HG03575 (cell line): ENCODE data around the gene FBRSL1.

Experiments
- ATAC-seq: cut with Tn5 transposase; IDR thresholded peaks from one replicate; pipeline ENCODE4 v1.9.1; 2021; ENCODE audit not compliant: unreplicated experiment, insufficient number of reproducible peaks, low FRiP score; ENCODE audit errors: extremely low read depth

FBRSL1 gene

DNA sequence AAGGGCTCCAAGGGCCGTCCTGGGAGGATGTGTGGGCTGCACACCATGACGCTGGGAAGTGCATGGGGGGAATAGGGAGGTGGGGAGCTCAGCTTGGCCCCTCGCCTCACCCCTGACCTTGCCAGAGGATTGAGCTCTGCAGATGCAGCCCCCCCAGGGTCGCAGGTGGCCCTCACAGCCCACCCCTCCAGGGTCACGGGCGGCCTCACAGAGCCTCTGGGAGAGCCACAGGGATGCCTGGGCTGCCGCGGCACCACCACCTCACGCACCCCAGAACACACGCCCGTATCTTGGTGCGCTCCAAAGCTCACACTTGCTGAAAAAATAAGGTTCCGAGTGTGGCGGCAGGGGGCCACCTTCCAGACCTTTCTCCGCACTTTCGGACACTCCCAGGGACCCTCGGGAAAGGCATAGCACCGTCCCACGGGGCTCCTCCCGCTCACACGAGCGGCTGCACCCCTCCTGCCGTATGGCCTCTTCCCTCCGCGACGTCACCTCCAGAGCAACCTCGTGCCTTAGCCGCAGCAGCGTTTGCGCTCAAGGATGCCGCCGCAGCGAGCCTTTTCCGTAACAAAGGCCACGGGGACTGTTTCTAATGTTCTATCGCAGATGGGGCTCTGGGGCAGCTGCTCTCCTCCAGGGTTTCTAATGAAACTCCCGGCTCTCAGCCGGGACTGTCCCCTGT is 9.9 kb upstream of the FBRSL1 start:
- ATAC-seq, result no peak

DNA sequence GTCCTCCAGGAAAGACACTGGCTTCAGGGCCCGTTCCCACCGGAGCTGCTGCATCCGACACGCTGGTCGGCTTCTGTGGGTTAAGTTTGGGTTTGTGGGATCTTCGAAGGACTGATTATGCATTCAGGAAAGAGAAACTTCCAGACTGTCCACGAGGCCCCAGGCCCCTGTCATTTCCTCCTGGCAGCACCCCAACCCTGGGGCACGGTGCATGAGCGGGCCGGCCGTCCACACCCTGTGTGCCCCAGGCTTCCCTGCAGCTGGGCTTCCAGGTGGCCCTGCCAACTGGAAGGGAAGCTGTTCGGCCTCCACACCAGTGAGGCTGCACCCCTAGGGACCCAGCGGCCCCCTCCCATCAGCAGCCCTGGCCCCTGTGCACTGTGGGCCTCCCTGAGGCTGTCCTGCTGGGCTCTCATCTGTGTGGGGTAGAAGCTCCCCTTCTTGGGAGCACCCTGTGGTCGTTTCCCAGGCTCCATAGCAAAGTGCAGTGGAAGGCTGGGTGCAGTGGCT is 9.3 kb upstream of the FBRSL1 start:
- ATAC-seq, result no peak

DNA sequence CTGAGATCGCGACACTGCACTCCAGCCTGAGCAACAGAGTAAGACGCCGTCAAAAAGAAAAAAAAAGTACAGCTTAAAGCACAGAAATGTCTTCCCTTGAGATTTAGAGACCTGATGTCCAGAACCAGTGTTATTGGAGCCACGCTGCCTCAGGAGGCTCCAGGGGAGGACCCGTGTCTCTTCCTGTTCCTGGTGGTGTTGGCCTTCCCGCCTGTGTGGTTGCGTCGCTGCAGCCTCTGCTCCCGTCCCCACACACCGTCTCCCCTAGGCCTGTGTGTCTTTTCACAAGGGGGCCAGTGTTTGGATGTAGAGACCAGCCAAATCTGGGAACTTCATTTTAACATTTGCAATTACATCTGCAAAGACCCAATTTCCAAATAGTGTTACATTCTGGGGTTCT is 8.6 kb upstream of the FBRSL1 start:
- ATAC-seq, result no peak

DNA sequence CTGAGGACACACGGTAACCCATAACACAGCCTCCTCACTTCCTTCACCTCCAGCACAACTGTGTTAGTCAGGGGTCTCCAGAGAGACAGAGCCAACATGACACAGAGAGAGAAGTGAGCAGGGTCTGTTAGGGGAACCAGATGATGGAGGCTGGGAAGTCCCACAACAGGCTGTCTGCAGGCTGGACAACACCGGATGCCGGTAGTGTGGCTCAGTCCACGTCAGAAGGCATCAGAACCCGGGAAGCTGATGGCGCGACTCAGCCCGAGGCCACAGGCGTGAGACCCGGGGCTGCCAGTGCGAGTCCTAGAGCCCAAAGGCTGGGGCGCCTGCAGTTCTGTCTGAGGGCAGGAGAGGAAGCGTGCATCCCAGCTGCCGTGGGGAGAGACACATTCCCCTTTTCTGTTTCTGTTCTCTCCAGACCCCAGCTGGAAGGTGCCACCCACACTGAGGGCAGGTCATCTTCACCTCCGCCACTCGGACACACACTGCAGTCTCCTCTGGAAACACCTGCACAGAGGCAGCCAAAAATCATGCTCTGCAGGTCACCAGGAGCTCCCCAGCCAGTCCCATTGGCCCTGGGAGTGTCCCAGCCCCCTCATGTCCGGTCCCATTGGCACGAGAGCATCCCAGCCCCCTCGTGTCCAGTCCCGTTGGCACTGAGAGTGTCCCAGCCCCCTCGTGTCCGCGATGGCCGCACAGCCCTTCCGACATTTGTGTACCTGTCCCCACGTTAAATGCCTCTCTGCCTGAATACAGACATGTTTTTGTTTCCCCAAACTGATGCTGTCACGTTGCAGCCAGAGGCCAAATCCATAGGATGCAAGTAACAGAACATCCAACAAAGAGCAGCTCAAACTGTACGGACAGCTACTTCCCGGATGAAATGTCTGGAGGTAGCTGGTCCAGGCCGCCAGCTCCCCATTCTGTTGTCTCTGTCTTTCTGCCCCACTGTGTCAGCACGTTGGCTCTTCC is 7.9 kb upstream of the FBRSL1 start:
- no peak for ATAC-seq

DNA sequence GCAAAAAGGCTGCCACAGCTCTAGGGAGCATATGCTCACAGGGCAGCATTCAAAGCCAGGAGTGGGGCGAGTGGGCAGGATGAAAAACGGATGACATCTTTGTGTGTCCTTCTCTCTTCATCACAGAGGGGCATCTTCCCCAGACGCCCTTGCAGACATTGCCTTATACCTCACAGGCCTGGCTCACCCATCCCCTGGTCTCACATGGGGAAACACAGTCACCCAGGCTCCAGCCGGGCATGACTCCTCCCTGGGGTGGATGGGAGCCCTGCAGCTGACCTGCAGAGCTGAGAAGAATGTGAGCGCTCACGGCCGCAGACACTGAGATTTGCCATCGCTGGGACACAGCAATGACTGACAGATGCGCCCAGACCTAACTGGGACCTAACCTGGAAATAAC is 7.2 kb upstream of the FBRSL1 start:
- ATAC-seq, result no peak

DNA sequence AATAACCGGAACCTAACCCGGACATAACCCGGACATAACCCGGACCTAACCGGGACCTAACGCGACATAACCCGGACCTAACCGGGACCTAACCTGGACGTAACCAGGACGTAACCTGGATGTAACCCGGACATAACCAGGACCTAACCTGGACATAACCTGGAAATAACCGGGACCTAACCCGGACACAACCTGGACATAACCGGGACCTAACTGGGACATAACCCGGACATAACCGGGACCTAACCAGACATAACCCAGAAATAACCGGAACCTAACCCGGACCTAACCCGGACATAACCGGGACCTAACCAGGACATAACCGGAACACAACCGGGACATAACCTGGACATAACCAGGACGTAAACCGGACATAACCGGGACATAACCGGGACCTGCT is 6.7 kb upstream of the FBRSL1 start:
- ATAC-seq, result no peak

DNA sequence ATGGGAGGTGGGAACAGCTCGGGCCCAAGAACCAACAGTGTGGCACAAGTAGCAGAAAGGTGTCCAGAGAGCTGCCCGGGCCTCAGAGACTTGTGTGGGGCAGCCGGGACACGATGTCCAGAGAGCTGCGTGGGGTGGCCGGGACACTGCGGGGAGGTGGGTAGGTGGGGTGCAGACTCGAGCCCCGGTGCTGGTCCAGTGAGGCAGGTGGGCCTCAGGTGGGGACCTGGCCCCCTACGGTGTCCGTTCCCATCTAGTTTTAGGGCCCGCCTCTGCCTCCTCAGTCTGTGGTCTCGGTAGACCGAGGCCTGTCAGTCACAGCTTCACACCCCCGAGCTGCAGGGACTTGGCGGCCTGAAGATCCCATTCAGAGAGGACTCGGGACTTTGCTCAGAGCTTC is 6.3 kb upstream of the FBRSL1 start:
- ATAC-seq, result no peak

DNA sequence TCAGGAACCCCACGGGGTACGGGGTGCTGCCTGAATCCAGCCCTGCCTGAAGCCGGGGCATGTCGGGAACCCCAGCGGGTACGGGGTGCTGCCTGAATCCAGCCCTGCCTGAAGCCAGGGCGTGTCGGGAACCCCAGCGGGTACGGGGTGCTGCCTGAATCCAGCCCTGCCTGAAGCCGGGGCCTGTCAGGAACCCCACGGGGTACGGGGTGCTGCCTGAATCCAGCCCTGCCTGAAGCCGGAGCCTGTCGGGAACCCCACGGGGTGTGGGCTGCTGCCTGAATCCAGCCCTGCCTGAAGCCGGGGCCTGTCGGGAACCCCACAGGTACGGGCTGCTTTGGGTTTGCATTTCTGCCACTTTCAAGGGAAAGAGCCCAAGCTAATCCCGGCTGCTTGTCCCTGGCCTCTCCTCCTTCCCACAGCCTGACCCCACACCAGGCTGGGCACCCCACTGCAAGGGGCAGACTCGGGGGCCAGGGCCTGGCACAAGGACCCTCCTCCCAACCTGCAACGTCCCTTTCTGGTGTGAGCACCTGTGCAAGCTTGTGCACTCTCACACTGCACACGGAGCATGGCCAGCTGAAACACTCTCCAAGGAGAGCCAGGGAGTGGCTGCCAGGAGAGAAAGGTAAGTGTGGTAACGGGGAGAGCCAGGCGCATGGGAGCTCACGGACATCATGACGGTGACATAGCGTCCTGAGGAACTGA is 5.6 kb upstream of the FBRSL1 start:
- ATAC-seq, result no peak

DNA sequence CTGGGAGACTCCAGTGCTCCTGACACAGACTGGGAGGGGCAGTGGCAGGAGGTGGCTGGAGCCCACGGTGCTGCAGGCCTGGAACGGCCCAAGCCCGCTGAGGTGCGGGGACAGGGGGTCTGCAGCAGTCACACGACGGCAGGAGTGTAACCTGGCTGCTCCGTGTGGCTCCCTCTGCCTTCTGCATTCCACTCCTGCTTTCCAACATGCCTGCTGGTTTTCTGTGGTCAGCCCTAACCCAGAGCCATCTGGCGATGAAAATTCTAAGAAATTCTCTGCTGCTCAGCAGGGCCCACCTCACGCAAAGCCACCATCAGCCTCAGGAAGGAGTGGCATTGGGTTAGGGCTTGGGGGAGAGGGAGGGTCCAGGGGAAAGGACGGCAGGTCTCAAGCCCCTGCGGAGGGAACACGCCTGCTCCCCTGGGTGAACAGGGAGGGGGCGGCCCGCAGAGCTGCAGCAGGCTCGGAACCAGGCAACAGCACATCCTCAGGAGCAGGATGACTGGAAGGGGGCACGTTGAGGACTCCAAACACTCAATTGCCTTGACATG is 5.0 kb upstream of the FBRSL1 start:
- no peak for ATAC-seq

DNA sequence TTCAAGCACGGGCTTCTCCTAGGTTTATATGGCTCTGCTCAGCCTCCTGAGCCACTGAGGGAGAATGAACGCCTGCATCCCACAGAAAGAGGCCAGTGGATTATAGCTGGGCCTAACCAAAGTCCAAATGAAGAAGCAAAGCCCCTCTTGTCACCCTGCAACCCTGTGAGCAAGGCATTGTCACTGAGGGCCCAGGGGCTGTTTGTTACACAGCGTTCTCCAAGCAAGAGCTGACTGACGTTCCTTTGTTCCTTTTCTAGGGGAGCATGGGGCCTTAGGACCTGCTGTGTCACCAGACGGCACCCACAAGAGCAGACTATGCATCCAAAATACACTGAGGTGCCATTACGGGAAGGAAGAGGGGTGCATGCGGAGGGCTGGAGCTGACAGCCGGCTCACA is 4.3 kb upstream of the FBRSL1 start:
- no peak for ATAC-seq

DNA sequence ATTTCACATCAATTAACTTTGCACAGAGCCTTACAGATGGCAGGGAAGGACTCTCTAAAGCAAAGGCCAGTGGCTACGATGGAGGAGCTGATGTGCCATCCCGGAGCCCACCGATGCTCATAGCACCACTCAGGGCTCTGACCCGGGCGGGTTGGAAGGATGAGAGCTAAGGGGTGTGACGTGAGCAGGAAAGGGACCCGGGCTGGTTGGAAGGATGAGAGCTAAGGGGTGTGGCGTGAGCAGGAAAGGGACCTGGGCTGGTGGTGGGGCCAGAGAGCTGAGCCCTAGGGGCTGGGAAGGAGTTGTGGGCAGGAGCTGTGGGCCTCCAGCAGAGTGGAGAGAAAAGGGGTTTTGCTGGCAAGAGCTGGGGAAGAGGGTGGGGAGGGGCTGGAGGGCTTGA is 3.8 kb upstream of the FBRSL1 start:
- no peak for ATAC-seq

DNA sequence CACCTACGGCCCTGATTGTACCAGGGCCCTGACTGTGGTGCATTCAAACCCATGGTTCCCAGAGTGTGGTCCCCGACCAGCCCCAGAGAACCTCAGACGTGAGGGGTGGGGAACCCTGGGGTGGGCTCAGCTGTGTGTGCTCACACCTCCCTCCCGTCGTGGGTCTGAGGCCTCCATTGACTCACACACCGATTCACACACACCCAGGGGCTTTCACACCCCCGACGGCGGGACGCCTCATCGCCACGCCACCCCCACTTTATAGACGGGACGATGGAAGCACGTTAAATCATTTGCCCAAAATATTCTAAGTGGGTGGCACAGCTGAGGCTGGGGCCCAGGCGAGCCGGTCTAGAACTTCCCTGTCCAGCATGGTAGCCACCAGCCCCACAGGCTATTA is 3.4 kb upstream of the FBRSL1 start:
- no peak for ATAC-seq

DNA sequence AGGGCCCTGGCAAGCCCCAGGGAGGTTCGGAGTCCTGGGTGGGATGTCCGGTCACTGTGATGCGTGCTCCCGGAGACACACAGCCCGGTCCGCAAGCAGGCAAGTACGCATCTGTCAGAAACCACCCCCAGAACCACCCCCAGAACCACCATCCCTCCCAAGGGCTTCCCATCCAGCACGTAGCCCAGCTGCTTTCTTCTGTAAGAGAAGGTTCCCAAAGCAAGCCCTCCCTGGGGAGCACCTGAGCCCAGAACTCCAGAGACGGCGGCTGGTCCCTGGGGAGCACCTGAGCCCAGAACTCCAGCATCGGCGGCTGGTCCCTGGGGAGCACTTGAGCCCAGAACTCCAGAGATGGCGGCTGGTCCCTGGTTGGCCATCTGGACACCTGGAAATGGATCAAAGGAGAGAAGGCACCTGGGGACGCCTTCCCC is 2.6 kb upstream of the FBRSL1 start:
- ATAC-seq, result no peak

DNA sequence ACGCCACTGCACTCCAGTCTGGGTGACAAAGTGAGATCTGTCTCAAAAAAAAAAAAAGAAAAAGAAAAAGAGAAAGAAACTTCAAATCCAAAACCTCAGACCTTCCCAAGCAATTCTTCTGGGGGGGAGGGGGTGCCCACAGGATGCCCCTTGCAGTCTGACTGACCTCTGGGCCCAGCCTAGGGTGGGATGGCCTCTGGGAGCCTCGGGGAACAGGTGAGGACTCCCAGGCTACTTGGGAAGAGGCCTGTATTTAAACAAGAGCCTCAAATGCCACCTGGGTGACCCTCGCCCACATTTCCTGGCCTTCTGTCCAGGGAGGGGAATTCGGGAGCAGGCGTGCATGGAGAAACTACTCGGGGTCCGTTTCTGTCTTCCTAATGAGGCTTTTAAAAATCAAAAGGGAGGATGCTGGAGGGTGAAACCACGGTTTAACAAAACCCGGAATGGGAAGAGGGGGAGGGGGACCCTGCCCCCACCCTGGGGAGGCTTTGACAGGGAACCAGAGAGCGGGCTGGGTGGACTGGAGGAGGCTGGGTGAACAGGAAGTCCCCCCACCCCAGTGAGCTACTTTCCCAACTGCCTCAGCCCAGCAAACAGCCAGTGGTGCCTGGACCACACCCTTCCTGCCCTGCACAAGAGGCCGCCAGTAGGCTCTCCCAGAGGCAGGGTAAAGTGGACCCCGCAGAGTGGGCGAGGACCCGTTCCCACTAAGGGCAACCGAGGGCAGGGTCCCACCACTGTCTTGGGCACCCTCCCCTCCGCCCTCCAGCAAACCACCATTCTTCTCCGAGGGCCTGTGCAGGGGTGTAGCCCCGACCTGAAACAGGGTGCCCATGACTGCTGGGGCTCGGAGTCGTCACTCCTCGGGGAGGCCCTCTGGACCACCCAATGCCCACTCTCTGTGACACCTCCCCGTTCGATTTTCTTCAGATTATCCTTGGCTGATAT is 1.5 kb upstream of the FBRSL1 start:
- no peak for ATAC-seq

DNA sequence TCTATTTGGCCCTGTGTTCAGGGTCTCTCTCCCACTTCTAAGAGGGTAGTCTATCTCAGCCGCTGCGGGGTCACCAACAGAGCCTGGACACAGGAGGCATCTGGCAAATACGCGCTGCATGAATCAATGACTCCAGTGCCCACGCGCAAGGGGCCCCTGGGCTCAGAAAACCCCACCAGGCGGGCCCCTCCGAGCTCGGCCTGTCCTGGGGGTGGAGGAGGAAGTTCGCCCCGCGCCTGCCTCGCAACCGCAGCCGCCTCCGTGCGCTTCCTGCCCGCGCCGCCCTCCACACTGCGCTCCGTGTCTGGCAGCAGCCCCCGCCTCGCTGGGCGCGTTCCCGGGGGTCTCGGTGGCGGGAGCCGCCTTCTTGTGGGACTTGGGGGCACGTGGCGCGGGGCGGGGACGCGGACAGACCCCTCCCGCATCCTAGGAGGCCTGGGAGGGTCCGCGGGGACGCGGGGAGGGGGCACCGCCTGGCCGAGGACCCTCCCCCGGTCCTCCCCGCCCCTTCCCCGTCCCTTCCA is 811 bp upstream of the FBRSL1 start:
- ATAC-seq, result no peak

DNA sequence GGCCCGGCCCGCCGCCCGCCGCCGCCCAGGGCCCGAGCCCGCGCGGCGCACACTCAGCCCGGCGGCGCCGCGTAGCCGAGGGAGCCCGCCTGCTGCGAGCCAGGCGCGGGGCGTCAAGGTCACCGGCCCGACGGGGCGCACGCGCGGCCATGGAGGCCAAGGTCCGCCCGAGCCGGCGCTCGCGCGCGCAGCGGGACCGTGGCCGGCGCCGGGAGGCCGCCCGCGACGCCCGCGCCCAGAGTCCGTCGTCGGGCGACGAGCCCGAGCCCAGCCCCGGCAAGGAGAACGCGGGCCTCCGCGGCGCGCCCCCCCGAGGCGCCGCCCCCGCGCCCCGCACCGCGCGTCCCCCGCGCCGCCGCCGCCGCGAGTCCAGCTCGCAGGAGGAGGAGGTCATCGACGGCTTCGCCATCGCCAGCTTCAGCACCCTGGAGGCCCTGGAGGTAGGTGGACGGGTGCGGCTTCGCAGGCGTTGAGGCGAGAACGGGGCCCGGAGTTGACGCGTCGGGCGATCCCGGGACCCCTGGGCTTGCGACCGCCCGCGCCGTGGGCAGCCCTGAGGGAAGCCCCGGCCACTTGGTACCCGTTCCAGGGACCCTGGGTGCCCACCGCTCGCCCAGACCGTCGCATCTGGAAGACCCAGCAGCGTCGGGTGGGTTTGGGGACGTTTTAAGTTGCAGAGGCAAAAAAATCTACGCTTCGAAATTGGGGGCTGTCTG is 629 bp downstream of the FBRSL1 start:
- ATAC-seq, result no peak

DNA sequence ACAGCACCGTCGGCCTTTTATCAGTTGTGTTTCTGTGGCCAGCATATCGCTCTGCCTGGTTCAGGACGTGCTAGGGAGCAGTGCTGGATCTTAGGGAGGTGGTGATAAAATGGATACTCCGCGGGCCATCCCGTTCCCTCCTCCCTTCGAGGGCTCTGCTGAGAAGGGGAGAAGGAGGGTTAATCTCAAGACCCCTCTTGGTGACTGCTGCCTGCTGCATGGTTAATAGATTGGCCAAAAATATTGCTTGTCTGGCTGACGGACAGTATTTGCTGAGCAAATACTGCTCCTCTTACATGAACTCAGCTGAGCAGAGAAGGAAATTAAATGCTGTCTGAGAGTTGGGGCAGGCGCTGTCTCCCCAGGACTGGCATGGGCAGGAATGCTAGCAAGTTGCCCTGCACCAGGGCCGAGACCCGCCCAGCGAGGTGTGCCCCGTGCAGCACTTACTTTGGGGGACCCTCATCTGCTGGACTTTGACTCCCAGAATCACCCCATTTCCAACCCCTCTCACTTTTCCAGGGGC is 1.2 kb downstream of the FBRSL1 start:
- no peak for ATAC-seq
